CD4-positive, alpha-beta T cell treated with Interleukin-1 beta for 1 hour (primary cell): ENCODE data around the gene TPST2.
A peak's percentile ranks its signal among the peaks of the same experiment; 100 is the strongest.

ENCODE experiments used
- DNase-seq, 2 donors: peaks; one replicate each; pipeline ENCODE4 v3.0.0-alpha.2; 2020 to 2022

The TPST2 gene

DNA sequence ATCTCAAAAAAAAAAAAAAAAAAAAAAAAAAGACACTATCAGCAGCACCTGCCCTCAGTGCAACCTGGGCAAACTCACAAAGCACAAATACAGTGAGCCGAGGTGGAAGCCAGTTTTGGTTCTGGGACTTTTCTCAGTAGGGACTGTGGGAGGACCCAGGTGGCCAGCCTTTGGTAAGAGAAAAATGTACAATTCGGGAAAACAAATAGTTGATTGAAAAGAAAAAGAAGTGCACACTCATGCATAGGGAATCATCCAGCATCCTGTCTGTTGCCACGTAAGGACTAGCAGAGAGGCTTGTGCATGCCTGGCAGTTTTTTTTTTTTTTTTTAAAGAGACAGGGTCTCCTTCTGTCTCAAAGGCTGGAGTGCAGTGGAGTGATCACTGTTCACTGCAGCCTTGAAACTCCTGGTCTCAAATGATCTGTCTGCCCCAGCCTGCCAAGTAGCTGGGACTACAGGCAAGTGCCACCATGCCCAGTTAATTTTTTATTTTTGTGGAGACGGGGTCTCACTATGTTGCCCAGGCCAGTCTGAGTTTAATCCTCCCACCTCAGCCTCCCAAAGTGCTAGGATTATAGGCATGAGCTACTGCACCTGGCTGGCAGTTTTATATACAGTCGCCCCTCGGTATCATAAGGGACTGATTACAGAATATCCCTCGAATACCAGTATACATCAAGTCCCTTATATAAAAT, 36.7 kb downstream of the TPST2 start:
- DNase-seq = no peak

DNA sequence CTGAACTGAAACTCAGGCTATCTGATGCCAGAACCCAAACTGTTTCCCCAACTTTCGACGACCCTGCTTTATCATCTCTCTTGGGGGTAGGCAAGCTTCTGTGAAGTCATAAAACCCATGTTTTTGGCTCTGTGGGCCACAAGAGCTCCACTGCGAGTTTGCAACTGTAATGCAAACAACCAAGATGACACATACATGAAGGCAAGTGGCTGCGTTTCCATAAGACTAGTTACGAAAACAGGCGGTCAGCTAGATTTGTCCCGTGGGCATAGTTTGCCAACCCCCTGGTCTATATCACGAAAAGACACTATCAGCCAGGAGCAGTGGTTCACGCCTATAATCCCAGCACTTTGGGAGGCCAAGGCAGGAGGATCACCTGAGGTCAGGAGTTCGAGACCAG, 37.5 kb downstream of the TPST2 start:
- DNase-seq = no peak

DNA sequence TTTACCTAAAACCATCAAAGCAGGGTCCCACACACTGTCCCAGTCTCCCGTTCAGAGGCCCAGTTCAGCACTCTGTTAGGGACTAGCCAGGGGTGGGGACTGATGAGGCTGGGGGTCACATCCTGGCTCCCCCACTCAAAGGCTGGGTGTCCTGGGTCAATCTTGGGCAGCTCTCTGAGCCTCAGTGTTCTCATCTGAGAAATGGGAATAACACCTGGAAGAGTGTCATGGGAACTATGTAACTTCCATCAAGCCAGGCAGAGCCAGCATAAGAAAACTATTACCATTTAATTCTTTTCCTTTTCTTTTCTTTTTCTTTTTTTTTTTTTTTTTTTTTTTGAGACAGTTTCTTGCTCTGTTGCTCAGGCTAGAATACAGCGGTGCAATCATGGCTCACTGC, 38.4 kb downstream of the TPST2 start:
- no peak for DNase-seq

- no peak for DNase-seq
Measured at GRCh38 chr22:26550498-26551033, 39.4 kb downstream of the TPST2 start.

DNA sequence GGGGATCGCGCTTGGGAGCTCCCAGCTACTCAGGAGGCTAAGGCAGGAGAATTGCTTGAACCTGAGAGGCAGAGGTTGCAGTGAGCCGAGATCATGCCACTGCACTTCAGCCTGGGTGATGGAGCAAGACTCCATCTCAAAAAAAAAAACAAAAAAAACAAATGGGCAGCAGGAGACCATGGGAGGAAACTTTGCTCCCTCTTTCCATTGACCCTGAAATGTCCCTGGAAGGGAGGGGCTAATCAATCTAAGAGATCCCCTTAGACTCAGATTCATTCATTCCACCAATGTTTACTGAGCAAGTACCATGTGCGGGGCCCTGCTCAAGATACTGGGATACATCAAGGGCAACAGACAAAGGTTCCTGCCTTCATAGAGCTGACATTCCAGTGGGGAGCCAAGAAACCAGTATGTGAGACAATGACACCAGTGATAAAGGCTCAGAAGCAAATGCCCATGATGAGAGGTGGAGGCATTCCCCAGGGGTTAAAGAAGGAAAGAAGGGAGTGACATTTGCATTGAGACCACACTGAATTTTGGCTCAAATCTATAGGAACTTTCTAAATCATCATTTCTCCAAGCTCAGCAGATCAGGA, 39.9 kb downstream of the TPST2 start:
- no peak for DNase-seq

DNA sequence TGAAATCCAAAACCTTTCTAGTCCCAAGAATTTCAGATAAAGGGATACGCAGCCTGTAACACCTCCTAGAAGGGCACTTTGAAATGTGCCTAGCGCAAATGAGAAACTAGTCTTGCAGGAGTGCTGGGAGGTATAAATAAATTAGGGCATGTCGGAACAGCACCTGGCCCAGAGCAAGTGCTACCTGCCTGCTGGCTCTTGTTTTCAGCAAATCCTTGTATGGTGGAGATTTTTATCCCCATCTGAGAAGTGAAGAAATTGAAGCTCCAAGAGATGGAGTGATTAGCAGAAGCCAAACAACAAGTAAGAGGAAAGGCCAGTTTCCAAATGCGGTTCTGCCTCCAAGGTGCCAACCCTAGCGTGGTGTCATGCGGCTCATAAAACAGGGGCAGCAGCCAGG, 40.9 kb downstream of the TPST2 start:
- no peak for DNase-seq

DNA sequence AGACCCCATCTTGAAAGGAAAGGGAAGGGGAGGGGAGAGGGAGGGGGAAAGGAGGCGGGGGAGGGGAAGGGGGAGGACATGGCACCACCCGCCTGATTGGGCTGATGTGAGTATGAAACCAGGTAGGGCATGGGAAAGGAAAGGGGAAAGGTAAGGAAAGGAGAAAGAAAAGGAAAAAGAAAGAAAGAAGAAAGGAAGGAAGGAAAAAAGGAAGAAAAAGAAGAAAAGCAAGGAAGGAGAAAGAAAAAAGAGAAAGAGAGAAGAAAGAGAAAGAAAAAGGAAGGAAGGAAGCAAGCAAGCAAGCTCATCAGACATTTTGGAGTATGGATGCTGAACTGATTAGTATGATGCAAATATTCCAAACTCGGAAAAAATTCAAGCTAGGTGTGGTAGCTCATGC, 41.6 kb downstream of the TPST2 start:
- DNase-seq = no peak

- no peak for DNase-seq
Measured at GRCh38 chr22:26547837-26548236, 42.1 kb downstream of the TPST2 start.

- DNase-seq = peak in 1 of 2 donors; percentile 8
Measured at GRCh38 chr22:26547426-26547825, 42.5 kb downstream of the TPST2 start.

DNA sequence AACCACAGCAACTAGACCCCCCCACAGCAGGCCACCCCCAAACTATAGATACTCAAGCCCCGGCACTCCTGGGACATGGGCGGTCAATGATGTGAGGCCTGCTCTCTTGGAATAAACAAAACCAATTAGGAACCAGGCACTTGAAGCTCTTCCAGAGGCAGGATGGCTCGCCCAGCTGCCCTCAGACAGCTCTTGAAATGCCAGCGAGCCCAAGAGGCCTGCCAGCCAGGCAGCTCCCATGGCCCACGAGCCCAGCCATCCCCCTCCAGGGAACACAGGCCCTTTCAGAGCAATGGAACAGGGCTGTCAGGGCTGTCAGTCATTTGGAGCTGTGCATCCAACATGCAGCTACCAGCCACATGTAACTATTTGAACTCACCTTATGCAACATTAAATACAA, 43.6 kb downstream of the TPST2 start:
- DNase-seq = no peak

- DNase-seq = no peak
Measured at GRCh38 chr22:26545827-26546226, 44.1 kb downstream of the TPST2 start.

DNA sequence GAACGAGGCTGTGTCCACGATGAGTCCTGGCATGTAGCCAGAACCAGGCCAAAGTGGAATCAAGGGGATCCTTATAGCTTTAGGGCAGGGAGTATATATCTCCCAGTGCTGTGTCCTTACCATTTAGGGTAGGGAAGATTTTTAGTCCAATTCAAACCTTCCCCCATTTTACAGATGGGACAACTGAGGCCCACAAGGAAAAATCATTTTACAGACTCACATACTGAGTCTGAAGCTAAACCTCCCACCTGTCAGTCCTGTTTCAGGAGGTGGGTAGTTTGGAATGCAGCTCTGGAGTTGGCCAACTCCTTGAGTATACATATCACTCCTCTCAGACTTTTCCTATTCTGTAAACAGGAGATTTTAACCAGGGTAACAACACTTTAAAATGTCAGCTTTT, 44.5 kb downstream of the TPST2 start:
- DNase-seq = no peak

DNA sequence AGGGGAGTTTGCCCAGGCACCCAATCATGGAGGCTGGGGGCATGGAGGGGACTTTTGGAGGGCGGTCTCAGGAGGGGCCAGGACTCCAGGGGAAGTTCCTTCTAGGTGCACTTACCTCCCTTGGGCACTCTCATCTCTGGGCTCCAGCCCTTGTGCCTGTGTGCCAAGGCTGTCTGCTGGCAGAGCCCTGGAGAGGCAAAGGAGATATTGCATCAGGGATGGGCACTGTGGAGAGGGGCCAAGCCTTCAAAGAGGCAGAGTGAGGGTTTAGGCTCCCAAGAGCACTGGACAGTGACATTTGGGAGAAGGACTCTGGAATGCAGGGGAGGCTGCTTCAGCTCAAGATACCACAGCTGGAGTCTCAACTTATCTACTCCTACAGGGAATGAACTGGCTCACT, 45.4 kb downstream of the TPST2 start:
- no peak for DNase-seq

- peak; percentile 13 to 36 for DNase-seq
Measured at GRCh38 chr22:26542831-26543230, 47.1 kb downstream of the TPST2 start.

DNA sequence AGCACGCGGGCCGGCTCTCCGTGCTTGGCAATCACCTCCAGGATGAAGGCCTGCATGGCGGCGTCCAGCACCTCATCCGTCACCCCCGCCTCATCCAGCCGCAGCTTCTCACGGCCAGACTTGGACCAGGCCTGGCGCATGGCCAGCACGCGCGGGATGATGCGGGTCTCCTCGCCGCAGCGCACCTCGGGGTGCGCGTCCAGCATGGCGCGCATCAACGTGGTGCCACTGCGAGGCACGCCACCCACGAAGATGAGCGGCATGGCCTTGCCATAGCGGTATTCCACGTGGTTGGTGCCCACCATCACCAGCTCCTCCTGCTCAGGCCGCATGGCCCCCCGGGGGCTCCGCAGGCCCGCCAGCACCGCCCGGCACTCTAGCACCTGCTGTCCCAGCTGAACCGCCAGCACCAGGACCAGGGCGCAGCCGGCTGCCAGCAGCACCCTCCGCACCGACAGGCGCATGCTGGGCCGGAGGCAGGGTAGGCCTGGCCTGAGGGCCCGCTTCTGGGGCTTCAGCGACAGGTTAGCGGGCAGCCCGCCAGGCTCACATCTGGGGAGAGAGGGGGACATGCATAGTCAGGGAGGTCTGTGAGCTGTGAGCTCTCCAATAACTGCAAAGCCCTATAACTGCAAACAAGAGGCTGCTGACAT, 48.6 kb downstream of the TPST2 start:
- no peak for DNase-seq

GRCh38 chr22:26540119-26540518, 49.8 kb downstream of the TPST2 start:
- no peak for DNase-seq

GRCh38 chr22:26536762-26537134, 53.2 kb downstream of the TPST2 start:
- DNase-seq = no peak

- no peak for DNase-seq
Measured at GRCh38 chr22:26536056-26536761, 53.7 kb downstream of the TPST2 start.

DNA sequence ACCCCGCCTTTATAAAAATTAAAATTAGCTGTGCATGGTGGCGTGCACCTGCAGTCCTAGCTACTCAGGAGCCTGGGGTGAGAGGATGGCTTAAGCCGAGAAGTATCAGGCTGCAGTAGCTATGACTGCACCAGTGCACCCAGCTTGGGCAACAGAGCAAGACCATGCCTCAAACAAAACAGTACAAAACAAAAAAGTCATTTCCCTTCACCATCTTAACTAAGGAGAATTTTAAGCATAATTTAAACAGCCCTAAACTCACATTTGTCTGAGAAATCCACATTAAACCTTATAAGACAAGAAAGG, 54.4 kb downstream of the TPST2 start:
- DNase-seq = peak in 1 of 2 donors; percentile 24

GRCh38 chr22:26534874-26535602, 54.9 kb downstream of the TPST2 start:
- no peak for DNase-seq

GRCh38 chr22:26534171-26534855, 55.6 kb downstream of the TPST2 start:
- DNase-seq = no peak

- no peak for DNase-seq
Measured at GRCh38 chr22:26529345-26529744, 60.6 kb downstream of the TPST2 start.
